Right lobe of liver (tissue), 6 donors: ENCODE measurements around the gene RERE. TPM values are rescaled to one million over a fixed set of nuclear protein-coding genes. Genes with fewer than 3 reads are reported as not detected.
A peak's percentile ranks its signal among the peaks of the same experiment; 100 is the strongest.

Experiments
- ATAC-seq, 4 donors: fragments of 200-7000 bp; cut with Tn5 transposase; one replicate each; pipeline ENCODE4 v1.9.1; 2020; ENCODE audit warnings: mild to moderate bottlenecking in 4 of 4, moderate library complexity in 4 of 4
- DNase-seq, 3 donors: peaks; one replicate each; pipeline ENCODE4 v3.0.0-alpha.2; 2020
- H3K27ac ChIP-seq, 3 donors: fragments of 200-600 bp; one replicate each; pipeline ENCODE4 v1.8.0; 2022
- H3K27me3 ChIP-seq, 2 donors: fragments of 200-600 bp; one replicate each; pipeline ENCODE4 v1.8.0; 2022
- H3K36me3 ChIP-seq, 4 donors: fragments of 200-600 bp; sonication (generic) in 1 of 4; one replicate each; pipeline versions ENCODE4 v1.5.1 to v1.8.0; 2017 to 2022; ENCODE audit warnings: control low read depth in 1 of 4
- H3K4me1 ChIP-seq, 4 donors: fragments of 200-600 bp; sonication (generic) in 1 of 4; one replicate each; pipeline versions ENCODE4 v1.5.1 to v1.8.0; 2017 to 2022; ENCODE audit warnings: control low read depth in 1 of 4
- H3K4me3 ChIP-seq, 3 donors: fragments of 200-600 bp; one replicate each; pipeline ENCODE4 v1.8.0; 2022
- H3K9me3 ChIP-seq, 4 donors: fragments of 200-600 bp; sonication (generic) in 1 of 4; one replicate each; pipeline versions ENCODE4 v1.5.1 to v1.8.0; 2017 to 2022; ENCODE audit warnings: control low read depth in 1 of 4
- CTCF ChIP-seq, 4 donors: fragments of 200-600 bp in 3 of 4; fragments of 450-650 bp in 1 of 4; IDR thresholded peaks; one replicate each; pipeline versions ENCODE4 v1.5.1 to v1.8.0; 2016 to 2022; ENCODE audit warnings: antibody characterized with exemption in 4 of 4, mild to moderate bottlenecking in 2 of 4
- POLR2A ChIP-seq: fragments of 450-650 bp; IDR thresholded peaks from one replicate; pipeline ENCODE4 v1.6.1; 2017; ENCODE audit warnings: antibody characterized with exemption, mild to moderate bottlenecking
- WGBS: methylation state at CpG from one replicate; pipeline ENCODE4 v1.1.6; 2018; ENCODE audit warnings: low coverage, low lambda C conversion rate; ENCODE audit not compliant: insufficient coverage; ENCODE audit errors: missing lambda C conversion rate; 5-methylcytosine and 5-hydroxymethylcytosine counted together
- intact Hi-C, 2 donors: fragments of 100-400 bp; cut with DNase I; formaldehyde crosslinking; loops; one replicate each; pipeline versions ENCODE4 v1.11.2 to v1.14.1; 2022
- total RNA-seq, 6 experiments: library from RNA; depleted of rRNA in 2 of 6; stranded (reverse); fragments of >200 nt in 2 of 6; fragmentation: NEBNext Ultra II Directional in 3 of 6; extraction: Animal tissue kit (Norgen Biotek cat#: 25700) in 3 of 6; gene quantifications; one replicate each; pipeline versions ENCODE4 v1.1.0 to v1.2.4, GENCODE V29; 2016 to 2023
- donor health status: DM: no; HTN: yes; CAD: no.
- donor health status: DM: no; HTN: no; CAD: no.
- donor health status: DM: no; HTN: no; CAD: no.
- donor health status: DM: no; HTN: yes; CAD: no.
- donor health status: DM: no; HTN: yes; CAD: no.

The RERE gene
- total RNA-seq, 6 experiments from 2014 or later, result 17.5 to 38.4 (median 25.0) TPM

- Histone ChIP-seq H3K9me3 (no peaks in the 10 kb centered on the region), H3K4me1 (peaks cover 0 to 84% (median 50%) of the 10 kb centered on the region in 4 donors), H3K36me3 (peaks cover 0 to 5% (median under 1%) of the 10 kb centered on the region in 4 donors), H3K27me3 (no peaks in the 10 kb centered on the region), H3K4me3 (no peak overlapping the region), H3K27ac (peak overlapping the region in 2 of 3 donors; percentile 21 to 27)
- WGBS, result 54% methylated on average over 7 of the region's 7 CpGs
- intact Hi-C loops, result no loop called here
- no peak for TF ChIP-seq CTCF (IDR thresholded peaks at IDR 0.05)
- no peak for TF ChIP-seq POLR2A
- ATAC-seq (no peak), DNase-seq (no peak)
These were observed 405.6 kb downstream of the RERE start for GRCh38 chr1:8411803-8412182.

- Histone ChIP-seq H3K27ac (no peak overlapping the region), H3K9me3 (no peaks in the 10 kb centered on the region), H3K27me3 (no peaks in the 10 kb centered on the region), H3K36me3 (peaks cover 0 to 6% (median under 1%) of the 10 kb centered on the region in 4 donors), H3K4me1 (peaks cover 0 to 78% (median 45%) of the 10 kb centered on the region in 4 donors), H3K4me3 (no peak overlapping the region)
- no peak for TF ChIP-seq CTCF (IDR thresholded peaks at IDR 0.05)
- TF ChIP-seq POLR2A, result no peak
- intact Hi-C loops, result no loop called here
- DNase-seq, result no peak
- no peak for ATAC-seq
- WGBS, result 81% methylated on average over 3 of the region's 3 CpGs
These were observed 406.6 kb downstream of the RERE start for GRCh38 chr1:8410791-8411190.

GRCh38 chr1:8409606-8410005 is 407.8 kb downstream of the RERE start:
- no peak overlapping the region for H3K4me3 ChIP-seq
- no peak for TF ChIP-seq CTCF (IDR thresholded peaks at IDR 0.05)
- TF ChIP-seq POLR2A, result no peak
- H3K36me3 ChIP-seq, result peaks cover 0 to 10% (median 4%) of the 10 kb centered on the region in 4 donors
- peaks cover 0 to 66% (median 40%) of the 10 kb centered on the region in 4 donors for H3K4me1 ChIP-seq
- no peaks in the 10 kb centered on the region for H3K27me3 ChIP-seq
- no peaks in the 10 kb centered on the region for H3K9me3 ChIP-seq
- no peak for DNase-seq
- 11% methylated on average over 3 of the region's 3 CpGs for WGBS
- intact Hi-C loops, result no loop called here
- peak overlapping the region; percentile 49 to 73 (median 57) for H3K27ac ChIP-seq
- ATAC-seq, result peak in 2 of 4 donors; percentile 5 to 6

- Histone ChIP-seq H3K4me3 (no peak overlapping the region), H3K9me3 (no peaks in the 10 kb centered on the region), H3K27me3 (no peaks in the 10 kb centered on the region), H3K27ac (peak overlapping the region; percentile 49 to 73 (median 57)), H3K36me3 (peaks cover 0 to 15% (median 4%) of the 10 kb centered on the region in 4 donors), H3K4me1 (peaks cover 0 to 65% (median 39%) of the 10 kb centered on the region in 4 donors)
- ATAC-seq (peak; percentile 56 to 73 (median 70)), DNase-seq (no peak)
- 4% methylated on average over 6 of the region's 6 CpGs for WGBS
- TF ChIP-seq POLR2A, result no peak
- TF ChIP-seq CTCF (IDR thresholded peaks at IDR 0.05), result peak; percentile 40 to 49 (median 47)
- intact Hi-C loops, result no loop called here
These were observed 408.3 kb downstream of the RERE start for GRCh38 chr1:8409106-8409505.
